Measurements from ENCODE around the gene PTTG2.

Gene PTTG2

DNA sequence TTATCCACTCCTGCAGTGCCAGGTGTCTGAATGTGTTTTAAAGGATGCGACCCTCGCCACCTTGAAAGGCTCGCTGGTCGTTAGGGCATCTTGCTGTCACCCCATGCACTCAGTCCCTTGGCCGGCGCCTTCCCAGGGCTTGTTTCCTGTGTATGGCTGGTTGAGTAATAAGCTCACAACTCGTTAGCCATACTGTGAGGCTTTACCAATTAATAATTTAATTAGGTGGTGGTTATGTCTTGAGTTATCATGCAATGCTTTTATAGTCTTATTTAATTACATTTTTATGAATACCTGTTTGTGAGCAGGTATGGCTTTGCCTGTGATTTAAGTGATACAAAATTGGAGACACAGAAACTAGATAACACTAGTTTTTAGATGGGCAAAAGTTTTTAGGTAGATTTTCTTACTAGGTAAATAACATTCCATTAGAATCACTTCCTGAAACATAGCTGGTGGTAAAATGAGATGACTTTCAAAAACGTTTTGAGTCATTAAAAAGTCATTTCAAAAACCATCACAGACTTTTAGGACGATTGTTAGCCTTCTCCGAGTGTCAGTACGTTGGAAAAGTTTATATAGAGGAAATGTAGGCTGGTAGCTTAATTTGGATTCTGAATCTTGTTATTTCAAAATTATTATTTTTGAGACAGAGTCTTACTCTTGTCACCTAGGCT, 18.2 kb downstream of the PTTG2 start:
- DNase-seq (ENCODE audit: low read depth): no peak

DNA sequence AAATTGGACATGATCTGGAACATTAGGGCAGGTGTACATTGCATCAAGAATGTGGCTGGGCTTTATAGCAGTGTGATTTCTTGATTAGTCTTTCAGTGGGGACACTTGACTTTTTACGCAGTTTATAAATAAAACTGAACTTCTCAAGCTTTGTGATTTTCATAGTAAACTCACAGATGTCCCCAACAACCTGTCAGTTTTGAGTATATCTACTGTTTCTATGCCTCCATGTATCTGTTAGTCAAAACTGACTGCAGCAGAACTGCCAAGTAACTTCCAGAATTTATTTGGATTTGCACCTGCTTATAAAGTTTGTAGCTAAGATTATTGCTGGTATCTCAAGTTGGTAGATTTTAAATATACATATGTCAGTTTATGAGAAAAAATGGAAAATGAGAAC, 20.0 kb downstream of the PTTG2 start:
- no peak overlapping the region for H3K4me3 ChIP-seq (ENCODE audit: low read length)
- TF ChIP-seq, protein P1, sequence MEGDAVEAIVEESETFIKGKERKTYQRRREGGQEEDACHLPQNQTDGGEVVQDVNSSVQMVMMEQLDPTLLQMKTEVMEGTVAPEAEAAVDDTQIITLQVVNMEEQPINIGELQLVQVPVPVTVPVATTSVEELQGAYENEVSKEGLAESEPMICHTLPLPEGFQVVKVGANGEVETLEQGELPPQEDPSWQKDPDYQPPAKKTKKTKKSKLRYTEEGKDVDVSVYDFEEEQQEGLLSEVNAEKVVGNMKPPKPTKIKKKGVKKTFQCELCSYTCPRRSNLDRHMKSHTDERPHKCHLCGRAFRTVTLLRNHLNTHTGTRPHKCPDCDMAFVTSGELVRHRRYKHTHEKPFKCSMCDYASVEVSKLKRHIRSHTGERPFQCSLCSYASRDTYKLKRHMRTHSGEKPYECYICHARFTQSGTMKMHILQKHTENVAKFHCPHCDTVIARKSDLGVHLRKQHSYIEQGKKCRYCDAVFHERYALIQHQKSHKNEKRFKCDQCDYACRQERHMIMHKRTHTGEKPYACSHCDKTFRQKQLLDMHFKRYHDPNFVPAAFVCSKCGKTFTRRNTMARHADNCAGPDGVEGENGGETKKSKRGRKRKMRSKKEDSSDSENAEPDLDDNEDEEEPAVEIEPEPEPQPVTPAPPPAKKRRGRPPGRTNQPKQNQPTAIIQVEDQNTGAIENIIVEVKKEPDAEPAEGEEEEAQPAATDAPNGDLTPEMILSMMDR (conservative IDR thresholded peaks at IDR 0.05; ENCODE audit: low read depth, low read length): no peak
- no peak for DNase-seq (ENCODE audit: low read depth)

More for the DNA sequence above, 18.2 kb downstream of the PTTG2 start:
- TF ChIP-seq, protein P1 (conservative IDR thresholded peaks at IDR 0.05; ENCODE audit: low read depth, low read length): no peak
- peak overlapping the region; percentile 54 for H3K4me3 ChIP-seq (ENCODE audit: low read length)

DNA sequence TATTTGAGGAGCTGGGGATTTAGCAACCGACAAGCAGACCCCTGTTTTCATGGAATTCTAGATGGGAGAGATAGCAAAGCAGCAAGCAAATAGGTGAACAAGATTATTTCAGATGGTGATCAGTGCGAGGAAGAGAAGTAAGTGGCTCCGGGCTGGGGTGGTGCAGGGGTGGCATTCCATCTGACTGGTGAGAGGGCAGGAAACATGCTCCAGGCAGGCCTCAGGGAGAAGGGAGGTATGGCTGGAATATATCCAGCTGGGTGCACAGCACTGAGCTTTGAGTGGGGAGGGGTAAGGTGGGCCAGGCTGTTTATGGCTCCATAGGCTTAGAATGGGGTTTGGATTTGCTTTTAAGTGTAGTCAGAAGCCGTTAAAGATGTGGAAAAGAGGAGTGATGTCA, 21.2 kb downstream of the PTTG2 start:
- no peak overlapping the region for H3K4me3 ChIP-seq (ENCODE audit: low read length)
- DNase-seq (ENCODE audit: low read depth): no peak
- TF ChIP-seq, protein P1 (conservative IDR thresholded peaks at IDR 0.05; ENCODE audit: low read depth, low read length): no peak

DNA sequence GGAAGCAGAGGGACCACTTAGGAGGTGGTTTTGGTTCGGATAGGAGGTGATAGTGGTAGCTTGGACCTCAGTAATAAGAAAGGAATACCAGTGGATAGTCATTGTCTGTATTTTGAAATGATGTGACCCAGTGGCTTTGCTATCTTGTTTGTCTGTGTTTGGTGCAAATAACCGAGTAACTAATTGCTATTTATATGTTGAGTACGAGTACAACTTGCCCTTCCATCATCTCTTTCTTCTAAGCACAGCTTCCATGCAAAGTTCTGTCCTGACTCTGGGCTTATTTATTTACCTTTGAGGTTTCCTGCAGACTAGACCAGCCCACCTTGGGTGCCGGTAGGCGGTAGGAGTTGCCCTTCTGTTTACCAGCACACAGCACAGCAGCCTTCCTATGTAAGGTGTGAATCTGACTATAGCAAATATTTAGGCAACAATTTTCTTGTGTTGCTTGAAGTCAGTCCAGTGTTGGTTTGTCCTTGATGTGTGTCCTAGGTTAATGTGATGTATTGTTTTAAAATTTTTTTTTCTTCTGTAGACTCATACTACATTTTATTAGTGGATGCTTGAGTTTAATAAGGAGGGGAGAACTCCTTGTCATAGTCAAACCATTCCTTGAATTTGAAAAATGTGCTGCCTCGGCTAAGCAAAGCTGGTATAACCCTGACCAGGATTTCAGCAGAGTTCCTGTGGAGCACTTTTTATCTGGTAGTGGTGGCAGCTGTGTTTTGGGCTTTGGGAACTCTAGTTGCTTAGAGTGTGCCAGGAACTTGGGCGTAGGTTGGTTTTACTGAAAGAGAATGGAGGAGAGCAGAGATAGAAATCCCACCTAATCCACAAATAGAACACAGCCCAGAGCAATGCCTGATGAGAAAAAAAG, 21.9 kb downstream of the PTTG2 start:
- DNase-seq (ENCODE audit: low read depth): peak; percentile 51

DNA sequence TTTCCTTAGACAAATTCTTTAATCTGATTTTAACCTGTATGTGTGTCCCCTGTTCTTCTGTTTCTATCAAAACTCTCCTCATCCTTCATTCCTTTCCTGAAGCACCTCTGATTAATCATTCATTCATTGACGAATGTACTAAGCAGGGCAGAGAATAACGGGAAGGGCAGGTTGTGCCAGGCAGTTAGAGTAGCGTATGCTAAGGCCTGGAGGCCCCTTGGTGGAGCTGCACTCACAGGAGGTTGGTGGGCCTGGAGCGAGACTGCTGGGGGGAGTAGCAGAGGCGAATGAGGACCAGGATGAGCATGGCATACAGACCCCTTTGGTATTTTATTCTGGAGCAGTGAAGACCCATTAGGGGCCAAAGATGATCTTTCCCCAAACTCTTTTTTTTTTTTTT, 22.5 kb downstream of the PTTG2 start:
- DNase-seq (ENCODE audit: low read depth): no peak
- no peak overlapping the region for H3K4me3 ChIP-seq (ENCODE audit: low read length)
- TF ChIP-seq, protein P1 (conservative IDR thresholded peaks at IDR 0.05; ENCODE audit: low read depth, low read length): peak; percentile 7

More for the DNA sequence above, 21.9 kb downstream of the PTTG2 start:
- TF ChIP-seq, protein P1 (conservative IDR thresholded peaks at IDR 0.05; ENCODE audit: low read depth, low read length): no peak
- H3K4me3 ChIP-seq (ENCODE audit: low read length): no peak overlapping the region

DNA sequence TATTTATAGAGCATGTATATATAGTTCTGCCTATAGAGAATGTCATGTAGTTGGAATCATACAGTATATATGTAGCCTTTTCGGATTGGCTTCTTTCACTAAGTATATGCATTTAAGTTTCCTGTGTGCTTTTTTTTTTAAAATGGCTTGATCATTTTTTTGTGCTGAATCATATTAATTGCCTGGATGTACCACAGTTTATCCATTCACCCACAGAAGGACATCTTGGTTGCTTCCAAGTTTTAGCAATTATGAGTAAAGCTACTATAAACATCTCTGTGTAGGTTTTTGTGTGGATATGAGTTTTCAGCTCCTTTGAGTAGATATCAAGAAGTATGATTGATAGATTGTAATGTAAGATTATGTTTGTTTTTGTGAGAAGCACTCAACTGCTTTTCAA, 23.8 kb downstream of the PTTG2 start:
- H3K4me3 ChIP-seq (ENCODE audit: low read length): no peak overlapping the region
- no peak for DNase-seq (ENCODE audit: low read depth)
- TF ChIP-seq, protein P1 (conservative IDR thresholded peaks at IDR 0.05; ENCODE audit: low read depth, low read length): no peak
